RCC 7860 (cell line): ENCODE measurements around the gene PAF1.
"Not testable (repeated sequence)": the region's sequence is repeated elsewhere in the genome, so short reads cannot be mapped to it uniquely, and the experiment has no call there.

Source experiments
- DNase-seq: peaks from one replicate; pipeline ENCODE4 v3.0.0-alpha.2; 2015; ENCODE audit warnings: low spot score
- FAIRE-seq: peaks from 2 replicates; lab custom pipeline; 2012; peaks lifted over from hg19 to GRCh38; lab: Jason Lieb, UNC

The PAF1 gene

GRCh38 chr19:39360599-39360998 is 30.3 kb downstream of the PAF1 start:
- FAIRE-seq (no peak), DNase-seq (no peak)

GRCh38 chr19:39359026-39359425 is 31.9 kb downstream of the PAF1 start:
- FAIRE-seq (no peak), DNase-seq (no peak)

DNA sequence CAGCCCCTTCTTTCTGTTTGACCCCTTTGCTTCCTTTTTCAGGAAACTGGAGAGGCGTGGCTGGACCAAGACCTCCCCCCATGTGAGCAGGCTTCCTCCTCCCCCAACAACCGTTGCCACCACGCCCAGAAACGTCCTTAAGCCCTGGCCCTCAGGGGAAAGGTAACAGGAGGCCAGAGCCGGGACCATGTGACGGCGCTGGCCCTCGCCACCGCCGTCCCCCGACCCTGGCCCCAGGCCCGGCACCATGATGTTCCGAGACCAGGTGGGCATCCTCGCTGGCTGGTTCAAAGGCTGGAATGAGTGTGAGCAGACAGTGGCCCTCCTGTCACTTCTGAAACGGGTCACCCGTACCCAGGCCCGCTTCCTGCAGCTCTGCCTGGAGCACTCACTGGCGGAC is 34.3 kb downstream of the PAF1 start:
- no peak for FAIRE-seq
- no peak for DNase-seq

DNA sequence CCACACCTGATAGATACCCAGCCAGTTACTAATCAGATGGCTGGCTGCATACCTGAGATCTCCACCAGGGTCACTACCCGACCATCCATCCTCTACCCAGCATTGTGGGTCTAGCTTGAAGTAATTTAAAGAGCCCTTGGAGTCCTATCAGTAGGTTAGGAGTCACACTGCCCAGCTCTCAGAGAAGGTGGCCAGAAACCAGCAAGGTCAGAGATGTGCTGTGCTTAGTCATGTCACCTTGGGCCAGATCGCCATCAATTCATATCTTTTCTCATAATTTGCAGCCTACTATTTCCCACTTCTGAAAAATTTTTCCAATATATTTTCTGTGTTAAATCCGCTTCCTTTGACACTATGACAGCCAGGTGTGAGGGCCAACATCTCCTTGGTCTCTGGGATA is 34.8 kb downstream of the PAF1 start:
- DNase-seq = no peak
- no peak for FAIRE-seq

DNA sequence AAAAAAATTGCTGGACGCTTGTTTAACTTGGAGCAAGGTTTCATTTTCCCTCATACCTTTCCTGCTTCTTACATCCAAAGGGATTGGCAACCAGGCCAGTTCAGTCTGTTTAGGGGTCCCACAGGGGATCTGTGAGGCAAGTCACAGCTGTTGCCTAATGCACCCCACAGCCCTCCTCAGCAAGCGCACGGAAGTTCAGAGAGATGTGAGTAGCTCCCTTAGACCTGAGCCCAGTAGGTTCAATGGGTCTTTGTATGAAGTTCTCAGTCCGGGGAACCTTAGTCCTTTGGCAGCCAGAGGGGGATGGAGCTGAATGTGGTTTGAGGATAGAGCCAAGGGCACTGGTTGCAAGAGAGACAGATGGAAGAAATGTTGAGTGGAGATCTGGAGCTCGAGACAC is 35.7 kb downstream of the PAF1 start:
- FAIRE-seq (no peak), DNase-seq (no peak)

- FAIRE-seq (no peak), DNase-seq (no peak)
Measured at GRCh38 chr19:39352381-39353255, 38.3 kb downstream of the PAF1 start.

- DNase-seq (no peak), FAIRE-seq (no peak)
Measured at GRCh38 chr19:39351537-39352064, 39.3 kb downstream of the PAF1 start.

DNA sequence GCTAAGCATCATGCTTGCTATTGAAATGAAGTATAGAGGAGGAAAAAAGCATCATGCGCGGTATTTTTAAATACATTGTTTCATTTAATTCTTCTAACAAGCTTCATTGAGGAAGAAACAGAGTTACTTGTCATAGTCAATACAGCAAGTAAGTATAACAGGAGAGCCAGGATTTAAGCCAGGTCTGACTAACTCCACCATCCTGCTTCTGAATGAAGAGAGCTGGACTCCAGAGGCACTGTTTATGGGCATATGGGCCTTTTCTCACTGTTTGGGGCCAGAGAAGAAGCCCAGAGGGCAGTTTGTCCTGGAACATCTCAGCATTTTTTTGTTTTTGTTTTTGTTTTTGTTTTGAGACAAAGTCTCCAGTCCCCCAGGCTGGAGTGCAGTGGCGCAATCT is 40.8 kb downstream of the PAF1 start:
- FAIRE-seq (no peak), DNase-seq (no peak)

DNA sequence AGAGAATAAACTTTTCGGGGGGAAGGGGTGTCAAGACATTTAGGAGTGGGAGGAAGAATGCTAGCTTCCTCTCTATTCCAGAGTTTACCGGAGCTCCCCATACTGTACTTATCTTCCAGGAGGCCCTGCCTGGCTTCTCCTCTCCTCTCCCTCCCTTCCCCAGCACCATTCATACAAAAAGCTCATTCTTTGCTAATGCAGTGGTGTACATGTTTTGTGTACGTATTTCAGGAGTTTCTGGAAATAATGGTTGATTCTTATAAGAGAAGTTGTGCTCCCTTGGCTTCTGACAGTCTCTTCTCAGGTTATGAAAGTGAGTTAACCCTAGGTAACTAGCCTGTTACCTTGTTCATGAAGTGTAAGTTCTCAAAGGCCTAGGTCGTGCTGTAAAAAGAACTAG is 41.6 kb downstream of the PAF1 start:
- DNase-seq (no peak), FAIRE-seq (no peak)

GRCh38 chr19:39347332-39348164 is 43.4 kb downstream of the PAF1 start:
- no peak for FAIRE-seq

GRCh38 chr19:39345956-39346355 is 45.0 kb downstream of the PAF1 start:
- DNase-seq = no peak
- FAIRE-seq = no peak

More at GRCh38 chr19:39347332-39348164, 43.4 kb downstream of the PAF1 start:
- DNase-seq = no peak

DNA sequence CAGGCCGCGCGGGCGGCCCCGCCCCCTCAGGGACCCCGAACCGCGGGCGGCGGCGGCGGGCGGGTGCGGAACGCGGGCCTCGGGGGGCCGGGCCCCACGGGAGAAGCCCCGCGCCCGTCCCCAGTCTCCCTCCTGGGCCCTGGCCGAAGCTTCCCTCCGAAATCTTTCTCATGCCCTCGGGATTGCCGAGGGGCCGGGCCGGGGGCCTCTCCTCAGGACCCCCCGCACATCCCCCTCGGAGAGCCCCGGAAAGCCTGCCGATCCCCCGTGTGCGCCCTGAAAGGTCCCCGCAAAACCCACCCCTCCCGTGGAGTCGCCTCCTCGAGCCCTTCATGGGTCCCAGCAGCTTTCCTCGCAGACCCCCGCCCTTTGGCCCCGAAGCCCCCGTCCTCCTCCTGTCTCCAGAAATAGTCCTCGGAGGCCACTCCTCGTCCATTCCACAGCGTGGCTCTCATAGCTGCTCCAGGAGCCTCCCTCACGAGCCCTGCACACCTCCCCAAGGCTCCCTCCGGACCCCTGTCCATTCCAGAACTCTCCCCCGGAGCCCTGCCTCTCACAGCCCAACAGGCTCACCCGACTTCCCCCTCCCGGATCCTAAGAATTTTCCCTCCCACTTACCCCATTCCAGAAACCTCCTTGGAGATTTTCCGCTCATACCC is 48.1 kb downstream of the PAF1 start:
- DNase-seq = no peak

DNA sequence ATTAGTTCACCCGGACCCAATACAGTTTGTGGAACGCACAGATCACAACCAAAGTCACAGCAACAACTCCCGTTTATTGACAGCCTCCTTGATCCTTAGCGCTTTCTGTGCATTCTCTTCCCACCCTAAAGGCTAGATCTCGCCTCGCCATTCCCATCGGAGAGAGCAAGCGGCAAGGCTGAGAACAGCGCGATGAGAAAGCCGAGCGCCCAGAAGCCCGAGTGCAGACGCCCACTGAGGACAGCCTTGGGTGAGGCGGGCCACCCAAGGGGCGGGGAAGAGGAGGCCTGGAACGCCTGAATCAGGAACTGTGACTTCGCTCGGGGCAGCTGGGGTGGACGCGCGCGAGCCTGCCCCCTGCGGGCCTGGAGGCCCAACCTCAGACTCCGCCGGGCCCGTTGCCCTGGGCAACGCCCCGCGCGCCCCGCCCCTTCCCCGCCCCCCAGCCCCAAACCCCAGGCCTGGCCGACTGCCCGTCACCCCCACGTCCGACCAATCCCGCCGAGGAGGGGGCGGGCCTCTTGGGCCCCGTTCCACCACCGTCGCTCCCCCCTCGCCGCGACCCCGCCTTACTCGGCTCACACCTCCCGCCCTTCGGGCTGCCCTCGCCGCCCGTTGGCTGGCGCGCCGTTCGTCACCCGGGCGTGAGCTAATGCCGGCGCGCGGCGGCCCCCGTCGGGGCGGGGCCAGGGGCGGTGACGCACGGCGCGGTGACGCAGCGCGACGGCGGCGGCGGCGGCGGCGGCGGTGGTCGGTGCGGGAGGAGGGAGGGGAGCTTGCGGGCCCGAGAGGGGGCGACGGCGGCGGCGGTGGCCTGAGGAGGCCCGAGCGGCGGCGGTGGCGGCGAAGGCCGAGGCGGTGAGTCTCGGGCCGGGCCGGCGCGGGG is 48.9 kb downstream of the PAF1 start, which contains the start of gene SAMD4B:
SAMD4B (plus strand) TSS at position 703 of the 886 bp plus-strand sequence. CDS start 14,473 bp downstream, outside the sequence.
- no peak for FAIRE-seq

More for the DNA sequence above, 48.1 kb downstream of the PAF1 start:
- no peak for FAIRE-seq

DNA sequence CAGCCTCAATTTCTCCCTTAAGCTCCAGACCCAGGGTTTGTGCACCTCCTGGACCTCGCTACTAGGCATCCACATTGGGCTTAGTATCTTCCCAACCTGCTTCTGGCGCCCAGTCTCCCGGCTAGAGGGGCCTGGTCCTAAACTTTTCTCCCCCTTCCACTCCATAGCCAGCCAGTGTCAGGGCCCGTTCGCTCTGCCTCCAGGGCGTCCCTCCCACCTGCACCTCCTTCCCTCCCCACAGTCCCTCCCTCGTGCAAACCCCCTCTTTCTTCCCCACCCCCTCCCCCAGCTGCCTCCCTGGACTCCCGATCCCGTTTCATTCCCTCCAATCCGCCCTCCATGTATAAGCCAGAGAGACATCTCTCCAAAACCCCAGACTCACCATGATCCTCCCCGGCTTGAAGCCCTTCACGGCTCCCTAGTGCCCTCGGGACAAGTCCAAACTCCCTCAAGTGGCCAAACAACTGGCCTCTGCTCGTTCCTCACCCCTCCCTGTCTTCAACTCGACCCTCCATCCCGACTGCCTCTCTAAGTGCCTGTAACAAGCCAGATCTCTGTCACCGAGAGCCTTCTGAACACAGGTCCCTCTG is 49.7 kb downstream of the PAF1 start:
- DNase-seq (no peak), FAIRE-seq (no peak)

More for the DNA sequence above, 48.9 kb downstream of the PAF1 start, which contains the start of gene SAMD4B:
- DNase-seq = peak; percentile 89

DNA sequence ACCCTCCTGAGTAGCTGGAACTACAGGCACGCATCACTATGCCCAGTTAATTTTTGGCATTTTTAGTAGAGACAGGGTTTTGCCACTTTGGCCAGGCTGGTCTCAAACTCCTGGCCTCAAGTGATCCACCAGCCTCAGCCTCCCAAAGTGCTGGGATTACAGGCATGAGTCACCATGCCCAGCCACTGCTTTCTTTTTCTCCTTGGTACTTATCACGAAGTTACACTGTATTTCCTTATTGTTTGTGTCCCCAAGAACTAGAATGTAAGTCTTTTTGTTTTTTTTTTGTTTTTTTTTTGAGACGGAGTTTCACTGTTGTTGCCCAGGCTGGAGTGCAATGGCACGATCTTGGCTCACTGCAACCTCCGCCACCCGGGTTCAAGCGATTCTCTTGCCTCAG is 50.8 kb downstream of the PAF1 start:
- FAIRE-seq, DNase-seq: not testable (repeated sequence)

DNA sequence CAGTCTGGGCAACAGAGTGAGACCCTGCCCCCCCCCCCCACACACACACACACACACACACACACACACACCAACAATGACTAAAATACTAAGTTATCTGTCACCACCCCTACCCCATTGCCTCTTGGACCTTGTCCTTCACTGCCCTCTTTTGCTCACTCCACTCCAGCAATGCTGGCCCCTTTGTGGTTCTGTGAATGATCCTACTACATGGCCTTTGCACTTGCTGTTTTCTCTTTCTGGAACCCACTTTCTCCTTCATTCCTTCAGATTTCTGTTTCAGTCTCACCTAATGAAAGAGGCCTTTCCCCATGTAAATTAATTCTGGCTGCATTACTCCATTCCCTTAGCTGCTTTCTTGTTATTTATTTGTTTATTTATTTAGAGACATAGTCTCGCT is 51.2 kb downstream of the PAF1 start:
- FAIRE-seq (no peak), DNase-seq (no peak)

DNA sequence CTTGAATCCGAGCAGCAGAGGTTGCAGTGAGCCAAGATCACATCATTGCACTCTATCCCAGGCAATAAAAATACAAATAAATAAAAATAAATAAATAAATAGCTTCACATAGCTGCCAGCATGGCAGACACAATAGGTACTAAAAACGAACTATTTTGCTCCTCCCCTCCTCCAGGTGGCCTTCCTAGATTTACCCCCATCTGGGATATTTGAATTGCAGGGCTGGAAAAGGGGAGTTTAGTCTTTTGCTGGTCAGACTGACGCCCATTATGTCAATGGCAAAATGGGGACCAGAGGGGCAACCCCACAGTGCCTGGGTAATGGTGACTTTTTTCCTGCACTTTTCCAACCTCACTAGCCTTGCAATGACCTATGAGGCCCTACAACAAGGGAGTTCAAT is 54.4 kb downstream of the PAF1 start:
- FAIRE-seq (no peak), DNase-seq (no peak)
